A673 (cell line): Measurements from ENCODE around the gene UBE2J1.

Source experiments
- CTCF ChIP-seq: fragments of 300-800, 200-600 bp; sonication (generic); conservative IDR thresholded peaks from 2 replicates; pipeline ENCODE4 v1.5.1; 2017; ENCODE audit warnings: low read depth, mild to moderate bottlenecking, antibody characterized with exemption, low read length, moderate library complexity, mixed read lengths
- EZH2 ChIP-seq: fragments of 200-600 bp; sonication (generic); IDR thresholded peaks from 2 replicates; pipeline ENCODE4 v1.6.1; 2017; ENCODE audit warnings: borderline replicate concordance, low read depth, mild to moderate bottlenecking, mixed read lengths, antibody characterized with exemption, low read length; ENCODE audit not compliant: poor library complexity, severe bottlenecking

DNA sequence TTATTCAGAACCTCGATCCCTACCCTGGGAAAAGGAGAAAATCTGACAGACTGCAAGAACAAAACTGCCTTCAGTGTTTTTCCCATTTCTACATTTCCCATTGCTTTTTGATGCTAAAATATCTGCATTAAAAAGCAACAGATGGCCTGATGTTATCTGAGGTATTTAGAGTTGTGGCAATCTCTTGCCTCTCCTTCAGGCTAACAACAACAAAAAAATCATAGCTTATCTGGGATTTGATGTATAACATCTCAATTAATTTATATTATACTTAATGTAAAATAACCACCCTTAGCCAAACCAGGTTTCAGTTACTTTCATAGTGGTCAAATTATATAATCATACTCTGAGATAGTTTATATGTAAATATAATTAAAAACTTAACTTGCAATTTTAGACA lies 21.6 kb downstream of the UBE2J1 start:
- no peak for TF ChIP-seq CTCF
- no peak for TF ChIP-seq EZH2
